Tibial nerve (tissue), 4 donors: ENCODE data around the gene USP47. TPM values are rescaled to one million over a fixed set of nuclear protein-coding genes. Genes with fewer than 3 reads are reported as not detected.

Experiments
- DNase-seq, 2 donors: peaks; one replicate each; pipeline ENCODE4 v3.0.0-alpha.2; 2019; ENCODE audit warnings: low spot score in 2 of 2
- H3K27ac ChIP-seq, 4 donors: fragments of 200-600 bp; sonication (generic) in 3 of 4; one replicate each; pipeline ENCODE4 v1.5.1; 2017 to 2019; ENCODE audit warnings: mild to moderate bottlenecking in 1 of 4
- H3K27me3 ChIP-seq, 2 donors: fragments of 200-600 bp; sonication (generic) in 1 of 2; one replicate each; pipeline versions ENCODE4 v1.5.1 to v1.6.0; 2017 to 2019
- H3K36me3 ChIP-seq, 3 donors: fragments of 200-600 bp; sonication (generic); one replicate each; pipeline ENCODE4 v1.5.1; 2018 to 2019
- H3K4me1 ChIP-seq, 4 donors: fragments of 200-600 bp; sonication (generic) in 3 of 4; one replicate each; pipeline ENCODE4 v1.5.1; 2017 to 2019
- H3K4me3 ChIP-seq, 4 donors: fragments of 200-600 bp; sonication (generic) in 3 of 4; one replicate each; pipeline ENCODE4 v1.5.1; 2017 to 2019; ENCODE audit warnings: mild to moderate bottlenecking in 1 of 4, moderate library complexity in 1 of 4
- H3K9me3 ChIP-seq, 4 donors: fragments of 200-600 bp; sonication (generic) in 3 of 4; one replicate each; pipeline ENCODE4 v1.5.1; 2017 to 2019
- EP300 ChIP-seq, 2 donors: sonication (generic); formaldehyde crosslinking; IDR thresholded peaks; one replicate each; pipeline ENCODE4 v1.6.1; 2017; ENCODE audit warnings: antibody characterized with exemption in 2 of 2, mild to moderate bottlenecking in 1 of 2
- POLR2A ChIP-seq, 2 donors: fragments of 450-650 bp; IDR thresholded peaks; one replicate each; pipeline ENCODE4 v1.6.1; 2017; ENCODE audit warnings: antibody characterized with exemption in 2 of 2, mild to moderate bottlenecking in 2 of 2, moderate library complexity in 2 of 2
- WGBS, 2 donors: methylation state at CpG; one replicate each; pipeline ENCODE4 v1.1.5; 2018; 5-methylcytosine and 5-hydroxymethylcytosine counted together
- total RNA-seq, 4 donors: library from RNA; depleted of rRNA; stranded (reverse); fragments of >200 nt; gene quantifications; one replicate each; pipeline ENCODE4 v1.1.0, GENCODE V29; 2016
- TF ChIP-seq, protein P1 (sequence below), 5 experiments: fragments of 200-600 bp in 3 of 5; fragments of 450-650 bp in 2 of 5; sonication (generic) in 3 of 5; IDR thresholded peaks; one replicate each; pipeline ENCODE4 v1.5.1; 2016 to 2019; ENCODE audit warnings: antibody characterized with exemption in 5 of 5, mild to moderate bottlenecking in 3 of 5, moderate library complexity in 2 of 5

USP47 gene
- total RNA-seq, 4 donors from 2014 or later: 63.3 to 91.8 (median 84.5) TPM

DNA sequence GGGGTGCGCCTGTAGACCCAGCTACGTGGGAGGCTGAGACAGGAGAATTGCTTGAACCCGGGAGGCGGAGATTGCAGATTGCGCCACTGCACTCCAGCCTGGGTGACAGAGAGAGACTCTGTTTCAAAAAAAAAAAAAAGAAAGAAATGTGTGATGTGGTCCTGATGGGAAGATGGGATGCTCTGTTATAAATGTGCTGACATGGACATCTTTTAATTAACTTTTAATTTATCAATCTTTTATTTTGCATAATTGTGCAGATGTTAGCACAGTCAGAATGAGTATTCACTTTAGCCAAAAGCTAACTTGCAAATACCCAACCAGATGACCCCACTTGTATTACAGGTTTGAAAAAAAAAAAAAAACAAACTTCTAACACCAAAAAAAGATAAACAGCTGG, 23.8 kb upstream of the USP47 start:
- Histone ChIP-seq H3K4me1 (no peaks in the 10 kb centered on the region), H3K9me3 (peaks cover 0 to 3% (median 0%) of the 10 kb centered on the region in 4 donors), H3K4me3 (no peak overlapping the region), H3K27ac (no peak overlapping the region), H3K36me3 (no peaks in the 10 kb centered on the region), H3K27me3 (no peaks in the 10 kb centered on the region)
- TF ChIP-seq POLR2A (IDR thresholded peaks at IDR 0.05): no peak
- TF ChIP-seq EP300 (IDR thresholded peaks at IDR 0.05): no peak
- TF ChIP-seq, protein P1, sequence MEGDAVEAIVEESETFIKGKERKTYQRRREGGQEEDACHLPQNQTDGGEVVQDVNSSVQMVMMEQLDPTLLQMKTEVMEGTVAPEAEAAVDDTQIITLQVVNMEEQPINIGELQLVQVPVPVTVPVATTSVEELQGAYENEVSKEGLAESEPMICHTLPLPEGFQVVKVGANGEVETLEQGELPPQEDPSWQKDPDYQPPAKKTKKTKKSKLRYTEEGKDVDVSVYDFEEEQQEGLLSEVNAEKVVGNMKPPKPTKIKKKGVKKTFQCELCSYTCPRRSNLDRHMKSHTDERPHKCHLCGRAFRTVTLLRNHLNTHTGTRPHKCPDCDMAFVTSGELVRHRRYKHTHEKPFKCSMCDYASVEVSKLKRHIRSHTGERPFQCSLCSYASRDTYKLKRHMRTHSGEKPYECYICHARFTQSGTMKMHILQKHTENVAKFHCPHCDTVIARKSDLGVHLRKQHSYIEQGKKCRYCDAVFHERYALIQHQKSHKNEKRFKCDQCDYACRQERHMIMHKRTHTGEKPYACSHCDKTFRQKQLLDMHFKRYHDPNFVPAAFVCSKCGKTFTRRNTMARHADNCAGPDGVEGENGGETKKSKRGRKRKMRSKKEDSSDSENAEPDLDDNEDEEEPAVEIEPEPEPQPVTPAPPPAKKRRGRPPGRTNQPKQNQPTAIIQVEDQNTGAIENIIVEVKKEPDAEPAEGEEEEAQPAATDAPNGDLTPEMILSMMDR (IDR thresholded peaks at IDR 0.05): no peak
- no peak for DNase-seq
- WGBS, 2 donors: 92 to 95% methylated on average over 5 of the region's 5 CpGs

DNA sequence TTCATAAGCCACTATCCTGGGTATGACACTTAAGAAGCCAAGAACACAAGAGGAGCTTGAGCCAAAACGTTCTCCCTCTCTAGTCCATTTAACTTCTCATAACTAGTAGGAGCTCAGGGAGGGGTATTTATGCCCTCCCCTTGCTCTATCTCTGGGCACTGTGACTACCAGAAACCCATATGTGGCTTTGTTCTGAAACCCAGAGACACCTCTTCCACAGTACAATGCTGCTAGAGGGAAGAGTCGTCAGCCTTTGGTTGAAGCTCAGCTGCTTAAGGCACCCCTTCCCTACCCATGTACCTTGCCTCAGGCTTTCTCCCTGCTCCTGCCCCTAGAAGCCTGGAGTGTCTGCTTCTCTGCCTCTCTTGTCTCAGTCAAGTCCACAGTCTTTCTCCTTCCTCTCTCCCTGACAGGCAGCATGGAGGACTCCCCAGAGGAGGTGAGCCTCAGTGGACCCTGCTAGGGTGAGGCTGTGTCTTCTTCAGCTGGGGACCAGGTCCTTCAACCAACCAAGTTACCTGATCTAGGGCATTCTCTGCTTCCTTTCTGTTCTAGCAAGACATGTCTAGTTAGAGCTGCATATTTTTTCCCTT, 23.1 kb upstream of the USP47 start:
- Histone ChIP-seq H3K27ac (no peak overlapping the region), H3K4me3 (no peak overlapping the region), H3K9me3 (peaks cover 0 to 3% (median 0%) of the 10 kb centered on the region in 4 donors), H3K27me3 (no peaks in the 10 kb centered on the region), H3K4me1 (no peaks in the 10 kb centered on the region), H3K36me3 (no peaks in the 10 kb centered on the region)
- 82 to 92% methylated on average over 2 of the region's 2 CpGs for WGBS, 2 donors
- no peak for DNase-seq
- TF ChIP-seq POLR2A (IDR thresholded peaks at IDR 0.05) (no peak), EP300 (IDR thresholded peaks at IDR 0.05) (no peak)
- TF ChIP-seq, protein P1 (IDR thresholded peaks at IDR 0.05): no peak

DNA sequence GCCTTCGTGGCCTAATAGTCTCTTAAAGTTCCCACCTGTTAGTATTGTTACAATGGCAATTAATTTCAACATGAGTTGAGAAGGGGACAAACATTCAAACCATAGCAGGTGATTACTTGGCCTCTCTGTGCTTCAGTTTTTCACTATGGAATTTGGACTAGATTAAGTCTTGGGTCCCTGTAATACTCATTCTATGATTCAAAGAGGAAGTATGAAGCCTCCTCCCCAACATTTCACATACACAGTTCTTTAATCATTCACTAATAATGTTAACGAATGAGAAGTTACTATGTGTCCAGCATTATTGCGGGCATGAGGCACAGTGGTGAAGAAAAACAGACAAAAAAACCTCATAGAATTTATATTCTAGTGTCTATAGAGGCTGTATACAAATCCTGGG, 19.9 kb upstream of the USP47 start:
- DNase-seq: no peak
- H3K9me3 ChIP-seq: no peaks in the 10 kb centered on the region
- H3K4me1 ChIP-seq: no peaks in the 10 kb centered on the region
- no peak overlapping the region for H3K27ac ChIP-seq
- no peaks in the 10 kb centered on the region for H3K36me3 ChIP-seq
- no peaks in the 10 kb centered on the region for H3K27me3 ChIP-seq
- H3K4me3 ChIP-seq: no peak overlapping the region
- TF ChIP-seq EP300 (IDR thresholded peaks at IDR 0.05) (no peak), POLR2A (IDR thresholded peaks at IDR 0.05) (no peak)
- TF ChIP-seq, protein P1 (IDR thresholded peaks at IDR 0.05): no peak
- 57 to 90% methylated on average over 3 of the region's 3 CpGs for WGBS, 2 donors

DNA sequence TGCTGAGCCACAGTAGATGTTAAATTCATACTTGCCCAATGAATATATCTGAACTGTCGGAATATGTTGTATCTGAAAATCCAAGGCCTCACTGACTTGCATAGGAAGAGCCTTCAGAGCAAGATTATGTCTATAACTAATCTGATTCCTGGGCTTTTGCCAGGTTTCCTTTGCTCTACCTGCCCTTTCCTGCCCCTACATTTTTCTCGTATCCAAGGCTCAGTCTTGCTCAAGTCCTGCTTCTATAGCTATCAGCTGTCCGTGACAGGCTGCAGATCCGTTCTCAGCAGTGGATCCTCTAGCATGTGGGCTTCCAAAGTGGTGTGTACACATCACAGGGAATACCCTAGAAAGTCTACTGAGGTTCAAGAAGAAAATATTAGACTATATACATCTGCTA, 18.8 kb upstream of the USP47 start:
- Histone ChIP-seq H3K4me3 (no peak overlapping the region), H3K36me3 (no peaks in the 10 kb centered on the region), H3K4me1 (no peaks in the 10 kb centered on the region), H3K9me3 (no peaks in the 10 kb centered on the region), H3K27ac (no peak overlapping the region), H3K27me3 (no peaks in the 10 kb centered on the region)
- TF ChIP-seq, protein P1 (IDR thresholded peaks at IDR 0.05): no peak
- no peak for TF ChIP-seq POLR2A (IDR thresholded peaks at IDR 0.05)
- TF ChIP-seq EP300 (IDR thresholded peaks at IDR 0.05): no peak
- no peak for DNase-seq
- 69 to 79% methylated on average over 4 of the region's 4 CpGs for WGBS, 2 donors

DNA sequence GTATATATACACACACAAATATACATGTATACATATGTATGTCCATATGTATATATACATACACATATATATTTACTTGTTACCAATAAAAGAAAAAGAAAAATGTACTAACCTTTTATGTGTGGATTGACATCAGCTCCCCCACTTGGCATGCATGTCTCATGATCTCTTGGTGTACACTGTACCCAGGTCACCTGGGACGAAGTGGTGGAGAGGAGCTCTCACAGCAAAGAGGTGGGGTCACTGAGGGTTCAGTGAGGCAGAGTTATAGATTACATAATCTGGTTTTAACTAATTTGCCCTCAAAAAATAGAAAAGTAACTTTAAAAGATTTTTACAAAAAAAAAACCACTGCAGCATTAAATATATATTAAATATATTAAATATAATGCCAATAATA, 15.5 kb upstream of the USP47 start:
- Histone ChIP-seq H3K4me3 (no peak overlapping the region), H3K4me1 (no peaks in the 10 kb centered on the region), H3K36me3 (no peaks in the 10 kb centered on the region), H3K27me3 (no peaks in the 10 kb centered on the region), H3K9me3 (no peaks in the 10 kb centered on the region), H3K27ac (no peak overlapping the region)
- WGBS, 2 donors: 98 to 100% methylated on average over 1 of the region's 1 CpG
- TF ChIP-seq EP300 (IDR thresholded peaks at IDR 0.05) (no peak), POLR2A (IDR thresholded peaks at IDR 0.05) (no peak)
- TF ChIP-seq, protein P1 (IDR thresholded peaks at IDR 0.05): no peak
- no peak for DNase-seq
